ENCODE data around the gene IL2RA. TPM values are rescaled to one million over a fixed set of nuclear protein-coding genes. Genes with fewer than 3 reads are reported as not detected.

The IL2RA gene
- total RNA-seq, 4 donors from 2014 or later, result 0.79 to 1.1 TPM; not detected in 2

DNA sequence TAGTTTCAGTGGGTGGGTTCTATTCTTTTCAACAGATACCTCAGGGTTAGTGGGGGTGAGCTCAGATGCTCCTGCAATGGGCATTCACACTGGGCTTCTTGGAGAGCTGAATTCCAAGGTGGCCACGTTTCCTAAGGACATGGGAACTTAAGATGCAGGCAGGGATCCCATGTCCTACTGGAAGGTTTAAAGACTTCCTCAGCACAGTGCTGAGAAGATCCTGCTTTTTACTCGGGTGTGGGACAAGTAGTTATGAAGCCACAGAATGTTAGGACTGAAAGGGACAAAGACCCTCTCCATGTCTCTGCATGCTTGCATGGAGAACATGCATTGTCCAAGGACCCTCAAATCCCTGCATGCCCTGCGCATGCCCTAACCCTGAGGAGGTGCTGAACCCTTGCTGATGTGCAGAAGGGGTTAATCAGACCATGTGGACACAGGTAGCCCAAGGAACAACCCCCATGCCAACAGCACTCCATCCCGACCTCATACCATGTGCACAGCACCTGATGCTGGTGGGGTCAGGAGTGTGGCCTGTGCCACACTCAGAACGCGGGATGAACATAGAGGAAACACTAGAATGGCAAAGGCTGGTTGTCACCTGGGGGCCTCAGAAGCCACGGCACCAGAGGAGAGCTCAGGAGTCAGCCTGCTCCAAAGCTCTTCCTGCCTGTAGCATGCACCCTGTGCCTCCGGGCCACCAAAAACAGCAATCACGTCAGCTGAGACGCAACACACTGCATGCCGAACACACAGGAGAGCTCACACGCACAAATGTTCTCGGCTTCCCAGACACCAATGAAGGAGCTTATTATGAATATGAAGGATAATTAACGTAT lies 15.2 kb downstream of the IL2RA start:
- 82 to 84% methylated on average over 8 to 14 of the region's 14 CpGs for WGBS, 2 donors (ENCODE audit: low coverage in 1 of 2)
- TF ChIP-seq EP300 (IDR thresholded peaks at IDR 0.05; ENCODE audit: low read depth) (no peak), POLR2A (IDR thresholded peaks at IDR 0.05) (no peak), POLR2AphosphoS5 (IDR thresholded peaks at IDR 0.05) (no peak)
- TF ChIP-seq, protein P1, sequence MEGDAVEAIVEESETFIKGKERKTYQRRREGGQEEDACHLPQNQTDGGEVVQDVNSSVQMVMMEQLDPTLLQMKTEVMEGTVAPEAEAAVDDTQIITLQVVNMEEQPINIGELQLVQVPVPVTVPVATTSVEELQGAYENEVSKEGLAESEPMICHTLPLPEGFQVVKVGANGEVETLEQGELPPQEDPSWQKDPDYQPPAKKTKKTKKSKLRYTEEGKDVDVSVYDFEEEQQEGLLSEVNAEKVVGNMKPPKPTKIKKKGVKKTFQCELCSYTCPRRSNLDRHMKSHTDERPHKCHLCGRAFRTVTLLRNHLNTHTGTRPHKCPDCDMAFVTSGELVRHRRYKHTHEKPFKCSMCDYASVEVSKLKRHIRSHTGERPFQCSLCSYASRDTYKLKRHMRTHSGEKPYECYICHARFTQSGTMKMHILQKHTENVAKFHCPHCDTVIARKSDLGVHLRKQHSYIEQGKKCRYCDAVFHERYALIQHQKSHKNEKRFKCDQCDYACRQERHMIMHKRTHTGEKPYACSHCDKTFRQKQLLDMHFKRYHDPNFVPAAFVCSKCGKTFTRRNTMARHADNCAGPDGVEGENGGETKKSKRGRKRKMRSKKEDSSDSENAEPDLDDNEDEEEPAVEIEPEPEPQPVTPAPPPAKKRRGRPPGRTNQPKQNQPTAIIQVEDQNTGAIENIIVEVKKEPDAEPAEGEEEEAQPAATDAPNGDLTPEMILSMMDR (IDR thresholded peaks at IDR 0.05), result no peak
- no peak overlapping the region for H3K4me3 ChIP-seq
- no peak for DNase-seq
- no peaks in the 10 kb centered on the region for H3K36me3 ChIP-seq
- in situ Hi-C loops (cut with MboI; ENCODE audit: low pct_ligation_motif_present in 1 of 4, low pct_unique_long_range_greater_than_20kb in 1 of 4, low sequenced_read_pairs in 3 of 4) (no loop called here), intact Hi-C loops (cut with DNase I; ENCODE audit: low total_unique reads) (no loop called here)
- H3K27ac ChIP-seq, result no peak overlapping the region
- H3K4me1 ChIP-seq, result peaks cover 0 to 10% (median 2%) of the 10 kb centered on the region in 4 donors
- H3K27me3 ChIP-seq, result no peaks in the 10 kb centered on the region
- no peaks in the 10 kb centered on the region for H3K9me3 ChIP-seq

DNA sequence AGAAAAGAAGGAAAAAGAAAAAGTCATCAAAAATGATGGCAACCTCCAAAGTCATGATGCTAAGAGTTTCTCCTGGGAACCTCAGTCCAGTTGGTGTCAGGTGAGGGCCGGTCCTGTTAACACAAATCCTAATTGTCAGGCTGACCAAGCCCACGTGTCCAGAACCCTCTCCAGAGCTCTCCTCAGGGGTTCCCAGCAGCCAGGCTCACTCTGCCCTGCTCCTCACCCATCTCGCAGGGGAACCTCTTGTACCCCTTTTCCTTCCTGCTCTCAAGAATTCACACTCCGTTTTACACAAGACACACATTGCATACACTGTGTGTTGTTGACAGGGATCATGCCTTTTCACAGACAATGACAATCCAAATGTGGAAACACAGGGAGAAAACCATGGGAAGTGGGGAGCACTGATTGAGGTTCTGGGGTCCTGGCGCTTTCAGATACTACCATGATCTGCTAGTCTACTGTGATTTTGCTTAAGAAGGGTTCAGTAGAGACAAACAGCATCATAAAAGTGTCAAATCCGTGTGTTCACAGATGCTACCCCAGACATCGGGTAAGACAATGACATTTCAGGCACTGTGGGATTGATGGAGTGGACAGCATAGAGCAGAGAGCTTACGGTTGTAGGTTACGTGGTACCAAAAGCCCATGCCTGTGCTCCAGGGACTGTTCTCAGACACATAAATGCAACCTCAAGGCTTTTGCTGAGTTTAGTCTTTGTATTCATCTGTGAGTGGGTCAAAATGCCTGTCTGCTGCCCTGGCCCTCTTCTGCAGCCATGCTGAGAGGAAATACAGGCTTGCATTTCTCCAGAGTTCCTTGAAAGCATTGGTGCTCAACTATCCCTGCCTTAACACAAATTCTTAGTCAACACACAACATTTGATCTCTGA lies 16.0 kb downstream of the IL2RA start:
- no peak for TF ChIP-seq POLR2AphosphoS5 (IDR thresholded peaks at IDR 0.05)
- Histone ChIP-seq H3K27ac (no peak overlapping the region), H3K27me3 (no peaks in the 10 kb centered on the region), H3K4me1 (peaks cover 0 to 5% (median 2%) of the 10 kb centered on the region in 4 donors), H3K4me3 (no peak overlapping the region), H3K9me3 (no peaks in the 10 kb centered on the region), H3K36me3 (no peaks in the 10 kb centered on the region)
- DNase-seq, result no peak
- 35 to 70% methylated on average over 2 to 9 of the region's 9 CpGs for WGBS, 2 donors (ENCODE audit: low coverage in 1 of 2)
- intact Hi-C loops (cut with DNase I; ENCODE audit: low total_unique reads), result no loop called here
- in situ Hi-C loops (cut with MboI; ENCODE audit: low pct_ligation_motif_present in 1 of 4, low pct_unique_long_range_greater_than_20kb in 1 of 4, low sequenced_read_pairs in 3 of 4), result no loop called here

DNA sequence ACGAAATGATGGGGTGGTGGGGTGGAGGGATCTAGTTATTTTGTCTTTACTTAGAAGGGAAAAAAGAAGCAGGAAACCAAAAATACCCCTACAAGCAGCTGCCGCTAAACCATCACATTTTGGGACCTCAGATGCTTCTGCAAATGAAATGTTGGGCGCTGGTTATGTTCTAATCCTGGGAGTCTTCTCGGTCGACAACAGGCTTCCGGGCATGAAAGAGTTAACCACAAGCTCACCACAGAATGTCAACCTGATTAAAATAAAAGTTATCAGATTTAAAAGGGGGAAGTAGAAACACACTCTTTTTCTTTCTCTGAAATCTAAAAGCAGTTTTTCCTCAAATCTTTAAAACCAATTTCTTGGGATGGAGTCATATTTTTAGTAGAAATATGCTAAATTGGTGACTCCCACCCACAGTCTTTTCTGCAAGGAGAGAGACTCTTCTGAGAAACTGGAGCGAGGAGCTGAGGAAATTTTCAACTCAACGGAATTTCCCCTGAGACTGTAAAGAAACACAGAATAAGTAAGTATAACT lies 16.8 kb downstream of the IL2RA start:
- no peaks in the 10 kb centered on the region for H3K9me3 ChIP-seq
- no peak overlapping the region for H3K4me3 ChIP-seq
- H3K27me3 ChIP-seq, result no peaks in the 10 kb centered on the region
- no peak for TF ChIP-seq POLR2A (IDR thresholded peaks at IDR 0.05)
- TF ChIP-seq EP300 (IDR thresholded peaks at IDR 0.05; ENCODE audit: low read depth), result no peak
- H3K27ac ChIP-seq, result no peak overlapping the region
- DNase-seq, result no peak
- intact Hi-C loops (cut with DNase I; ENCODE audit: low total_unique reads), result no loop called here
- WGBS, 2 donors (ENCODE audit: low coverage in 1 of 2), result 58 to 61% methylated on average over 6 to 8 of the region's 8 CpGs
- no peaks in the 10 kb centered on the region for H3K36me3 ChIP-seq
- in situ Hi-C loops (cut with MboI; ENCODE audit: low pct_ligation_motif_present in 1 of 4, low pct_unique_long_range_greater_than_20kb in 1 of 4, low sequenced_read_pairs in 3 of 4), result no loop called here
- H3K4me1 ChIP-seq, result peaks cover 0 to 2% (median under 1%) of the 10 kb centered on the region in 4 donors

- Histone ChIP-seq H3K4me1 (no peaks in the 10 kb centered on the region), H3K9me3 (no peaks in the 10 kb centered on the region), H3K27me3 (no peaks in the 10 kb centered on the region), H3K27ac (no peak overlapping the region), H3K4me3 (no peak overlapping the region), H3K36me3 (no peaks in the 10 kb centered on the region)
- DNase-seq, result no peak
- intact Hi-C loops (cut with DNase I; ENCODE audit: low total_unique reads), result loop anchor here (5.0 kb wide), 1 partner anchor 547 kb away; no protein-coding TSS in a partner anchor
- in situ Hi-C loops (cut with MboI; ENCODE audit: low pct_ligation_motif_present in 1 of 4, low pct_unique_long_range_greater_than_20kb in 1 of 4, low sequenced_read_pairs in 3 of 4), result no loop called here
- no peak for TF ChIP-seq POLR2A (IDR thresholded peaks at IDR 0.05)
- TF ChIP-seq, protein P1 (IDR thresholded peaks at IDR 0.05), result no peak
- no peak for TF ChIP-seq EP300 (IDR thresholded peaks at IDR 0.05; ENCODE audit: low read depth)
- no peak for TF ChIP-seq POLR2AphosphoS5 (IDR thresholded peaks at IDR 0.05)
- 76 to 86% methylated on average over 4 of the region's 4 CpGs for WGBS, 2 donors (ENCODE audit: low coverage in 1 of 2)
Observed at GRCh38 chr10:6044751-6045313, 17.3 kb downstream of the IL2RA start.
